Right lung (tissue), 5 donors: Measurements from ENCODE around the gene DYRK1A. TPM values are rescaled to one million over a fixed set of nuclear protein-coding genes. Genes with fewer than 3 reads are reported as not detected.

Source experiments
- DNase-seq, 2 donors: peaks; one replicate each; pipeline ENCODE4 v3.0.0-alpha.2; 2013
- polyA plus RNA-seq, 5 donors: library from polyadenylated mRNA; unstranded; fragments of 120-200 nt; gene quantifications; one replicate each; pipeline versions ENCODE4 v1.2.1 to v1.2.3, GENCODE V29; 2013; ENCODE audit warnings: inconsistent platforms in 1 of 5, low replicate concordance in 1 of 5; ENCODE audit not compliant: insufficient read length in 5 of 5, insufficient read depth in 1 of 5

DYRK1A gene
- polyA plus RNA-seq, 5 donors, result 48.4 to 70.4 (median 67.2) TPM

DNA sequence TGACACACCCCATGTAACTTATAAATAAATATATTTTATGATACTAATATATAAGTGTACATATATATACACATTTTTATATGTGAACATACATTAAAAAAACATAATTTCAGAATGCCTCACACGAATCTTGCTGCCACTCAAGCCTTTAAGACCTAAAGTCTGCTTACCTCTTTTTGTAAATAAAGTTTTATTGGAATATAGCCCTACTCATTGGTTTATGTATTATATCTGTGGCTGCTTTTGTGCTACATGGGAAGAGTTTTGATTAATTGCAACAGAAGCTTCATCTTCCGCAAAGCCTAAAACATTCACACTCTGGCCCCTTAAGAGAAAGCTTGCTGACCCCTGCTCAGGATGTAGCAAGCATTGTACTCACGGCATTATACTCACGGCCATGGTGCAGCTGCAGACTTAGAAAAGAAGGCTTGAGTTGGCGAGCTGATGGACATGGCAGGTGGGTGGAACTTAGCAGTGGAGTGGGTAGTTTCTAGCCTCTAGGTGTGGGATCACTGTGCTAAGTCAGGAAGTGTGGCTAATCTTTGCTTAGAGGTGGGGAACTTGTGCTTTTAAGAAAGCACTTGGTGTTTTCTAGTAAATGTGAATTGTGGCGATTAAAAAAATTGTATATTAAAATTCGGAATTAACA is 80.8 kb downstream of the DYRK1A start:
- no peak for DNase-seq

GRCh38 chr21:37449302-37449937 is 82.8 kb downstream of the DYRK1A start:
- DNase-seq, result no peak

DNA sequence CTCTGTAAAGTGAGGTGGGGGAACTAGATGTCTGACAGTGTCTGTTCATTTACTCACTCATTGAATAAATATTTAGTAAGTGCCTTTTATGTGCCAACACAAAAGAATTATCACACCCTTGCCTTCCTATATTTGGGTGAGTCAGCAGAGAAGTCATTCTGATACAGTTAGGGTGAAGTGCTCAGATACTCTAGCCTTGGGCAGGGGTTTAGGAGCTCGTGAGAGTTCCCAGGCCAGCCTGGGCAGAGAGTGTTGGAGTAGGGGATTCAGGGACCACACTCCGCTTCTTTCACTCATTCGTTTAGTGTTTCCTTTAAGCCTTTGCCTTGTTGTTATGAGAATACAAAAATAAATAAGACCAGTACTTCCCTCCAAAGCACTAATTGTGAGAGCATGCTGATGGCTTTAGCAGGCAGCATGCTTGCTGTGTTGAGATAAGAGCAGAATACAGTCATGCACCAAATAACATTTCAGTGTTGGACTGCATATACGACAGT is 83.9 kb downstream of the DYRK1A start:
- no peak for DNase-seq

- no peak for DNase-seq
These were observed 84.9 kb downstream of the DYRK1A start for GRCh38 chr21:37451446-37451845.

GRCh38 chr21:37452227-37452626 is 85.7 kb downstream of the DYRK1A start:
- no peak for DNase-seq

GRCh38 chr21:37453350-37453749 is 86.8 kb downstream of the DYRK1A start:
- DNase-seq, result no peak

- no peak for DNase-seq
These were observed 88.4 kb downstream of the DYRK1A start for GRCh38 chr21:37454869-37455503.

GRCh38 chr21:37455504-37455911 is 88.9 kb downstream of the DYRK1A start:
- DNase-seq, result no peak

DNA sequence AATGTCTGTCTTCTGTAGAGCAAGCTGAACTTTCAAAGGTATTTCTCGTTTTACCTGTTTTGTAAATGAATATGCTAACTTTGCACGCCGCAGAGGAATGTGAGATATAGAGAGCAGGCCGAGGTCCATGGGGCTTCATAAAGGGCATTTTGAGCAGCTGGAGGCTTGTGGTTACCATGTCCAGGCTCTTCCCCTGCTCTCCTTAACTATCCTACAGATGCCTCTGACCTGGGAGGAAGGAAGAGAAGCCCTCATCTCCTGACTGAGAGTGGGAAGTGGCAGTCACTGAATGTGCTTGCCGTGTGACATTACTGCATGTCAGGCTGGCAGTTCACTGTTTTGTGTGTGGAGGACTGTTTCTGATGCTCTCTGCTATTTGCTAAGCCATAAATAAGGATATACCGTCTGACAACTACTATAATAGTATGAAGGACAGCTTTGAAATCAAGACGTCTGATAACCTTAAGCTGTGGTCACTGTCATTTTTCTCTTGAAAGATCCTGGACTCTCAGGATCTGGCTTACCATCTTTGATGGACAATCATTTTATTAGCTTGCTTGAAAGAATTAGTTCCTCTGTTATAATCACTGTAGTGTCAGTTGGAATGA is 92.2 kb downstream of the DYRK1A start:
- DNase-seq, result no peak

GRCh38 chr21:37459575-37459974 is 93.0 kb downstream of the DYRK1A start:
- no peak for DNase-seq

- no peak for DNase-seq
These were observed 93.6 kb downstream of the DYRK1A start for GRCh38 chr21:37460196-37460595.

DNA sequence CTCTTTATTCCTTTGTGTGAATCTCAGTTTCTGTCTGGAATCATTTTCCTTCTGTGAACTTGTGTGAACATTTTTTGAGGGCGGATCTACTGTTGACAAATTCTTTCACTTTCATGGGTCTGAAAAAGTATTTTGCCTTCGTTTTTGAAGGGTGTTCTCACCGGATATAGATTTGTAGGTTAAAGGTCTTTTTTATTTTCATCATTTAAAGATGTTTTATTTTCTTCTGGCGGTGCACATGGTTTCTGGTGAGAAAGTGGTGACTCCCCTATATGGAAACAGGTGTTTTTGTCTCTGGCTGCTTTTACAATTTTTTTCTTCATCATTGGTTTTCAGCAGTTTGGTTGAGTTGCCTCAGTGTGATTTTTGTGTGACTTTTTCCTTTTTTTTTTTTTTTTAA is 94.9 kb downstream of the DYRK1A start:
- no peak for DNase-seq

- no peak for DNase-seq
These were observed 95.7 kb downstream of the DYRK1A start for GRCh38 chr21:37462087-37462861.

GRCh38 chr21:37463083-37463801 is 96.7 kb downstream of the DYRK1A start:
- no peak for DNase-seq

- DNase-seq, result no peak
These were observed 100.5 kb downstream of the DYRK1A start for GRCh38 chr21:37467082-37467481.

- DNase-seq, result no peak
These were observed 102.3 kb downstream of the DYRK1A start for GRCh38 chr21:37468909-37469308.

DNA sequence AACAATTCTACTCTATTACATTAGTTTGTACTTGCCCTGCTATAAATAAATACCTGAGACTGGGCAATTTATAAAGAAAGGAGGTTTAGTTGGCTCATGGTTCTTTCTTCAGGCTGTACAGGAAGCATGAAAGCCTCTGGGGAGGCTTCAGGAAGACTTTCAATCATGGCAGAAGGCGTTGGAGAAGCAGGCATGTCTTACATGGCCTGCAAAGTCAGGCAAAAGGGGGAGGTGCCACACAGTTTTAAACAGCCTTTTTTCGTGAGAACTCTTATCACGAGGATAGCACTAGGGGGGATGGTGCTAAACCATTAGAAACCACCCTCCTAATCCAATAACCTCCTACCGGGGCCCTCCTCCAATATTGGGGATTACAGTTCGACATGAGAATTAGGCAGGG is 102.9 kb downstream of the DYRK1A start:
- DNase-seq, result no peak

DNA sequence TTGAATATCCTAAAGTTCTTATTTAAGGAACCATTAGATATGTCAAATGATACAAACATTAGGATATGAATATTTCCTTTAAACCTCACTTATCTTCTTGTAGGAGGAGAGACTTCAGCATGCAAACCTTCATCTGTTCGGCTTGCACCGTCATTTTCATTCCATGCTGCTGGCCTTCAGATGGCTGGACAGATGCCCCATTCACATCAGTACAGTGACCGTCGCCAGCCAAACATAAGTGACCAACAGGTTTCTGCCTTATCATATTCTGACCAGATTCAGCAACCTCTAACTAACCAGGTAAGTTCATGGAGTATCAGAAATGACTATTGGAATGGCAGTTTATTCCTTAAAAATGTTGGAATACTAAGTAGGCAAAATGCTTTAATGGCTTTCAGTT is 106.0 kb downstream of the DYRK1A start:
- no peak for DNase-seq

GRCh38 chr21:37473491-37473890 is 106.9 kb downstream of the DYRK1A start:
- DNase-seq, result no peak

GRCh38 chr21:37474342-37474741 is 107.8 kb downstream of the DYRK1A start:
- no peak for DNase-seq

GRCh38 chr21:37475186-37475868 is 108.8 kb downstream of the DYRK1A start:
- DNase-seq, result no peak
